GM21423 (cell line): ENCODE results near the gene CYP4F2.
A peak's percentile ranks its signal among the peaks of the same experiment; 100 is the strongest.
"Not testable (repeated sequence)": the region's sequence is repeated elsewhere in the genome, so short reads cannot be mapped to it uniquely, and the experiment has no call there.

ENCODE experiments used
- ATAC-seq: cut with Tn5 transposase; IDR thresholded peaks from one replicate; pipeline ENCODE4 v1.9.1; 2021; ENCODE audit warnings: mild to moderate bottlenecking, moderate library complexity; ENCODE audit not compliant: unreplicated experiment

Gene CYP4F2

DNA sequence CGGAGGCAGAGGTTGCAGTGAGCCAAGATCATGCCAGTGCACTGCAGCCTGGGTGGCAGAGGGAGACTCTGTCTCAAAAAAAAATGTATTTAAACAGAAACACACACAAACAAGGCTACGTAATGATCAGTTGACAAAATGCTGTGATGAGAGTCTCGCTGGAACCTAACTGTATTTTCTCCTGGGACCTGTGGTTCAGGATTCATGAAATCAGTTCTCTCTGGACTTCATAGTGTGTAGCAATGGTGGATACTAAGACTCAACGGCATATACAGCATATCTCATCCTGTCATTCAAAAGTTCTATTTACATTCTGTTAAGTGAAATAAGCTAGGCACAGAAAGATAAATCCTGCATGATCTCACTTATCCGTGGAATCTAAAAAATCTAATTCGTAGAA, 37.4 kb downstream of the CYP4F2 start:
- no peak for ATAC-seq

DNA sequence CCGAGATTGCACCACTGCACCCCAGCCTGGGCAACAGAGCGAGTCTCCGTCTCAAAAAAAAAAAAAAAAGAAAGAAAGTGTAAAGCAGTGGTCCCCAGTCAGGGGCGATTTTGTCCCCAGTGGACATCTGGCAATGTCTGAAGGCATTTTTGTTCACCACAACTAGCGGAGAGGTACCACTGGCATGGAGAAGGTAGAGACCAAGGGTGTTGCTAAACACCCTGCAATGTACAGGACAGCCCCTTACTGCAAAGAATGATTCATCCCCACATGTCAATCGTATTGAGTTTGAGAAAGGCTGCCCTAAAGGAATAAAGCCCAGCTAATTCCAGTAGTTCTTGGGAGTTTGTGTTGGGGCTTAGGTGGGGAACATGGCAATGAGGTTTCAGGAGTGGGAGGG, 38.7 kb downstream of the CYP4F2 start:
- ATAC-seq = no peak

DNA sequence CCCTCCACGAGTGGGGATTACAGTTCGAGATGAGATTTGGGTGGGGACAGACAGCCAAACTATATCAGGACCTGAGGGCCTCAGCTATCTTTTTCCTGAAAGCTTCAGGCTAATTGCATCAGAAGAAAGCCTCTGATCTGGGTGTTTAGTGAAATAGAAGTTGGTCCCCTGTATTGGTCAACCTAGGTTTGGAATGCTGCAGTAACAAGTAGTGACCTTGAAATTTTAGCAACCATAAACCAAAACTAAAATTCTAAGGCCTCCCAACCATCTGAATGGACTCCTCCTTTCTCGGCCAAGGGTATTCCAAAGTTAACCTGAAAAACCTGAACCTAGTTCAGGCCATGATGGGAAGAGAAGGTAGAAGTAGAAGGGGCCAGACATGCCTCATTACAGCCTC, 47.5 kb downstream of the CYP4F2 start:
- no peak for ATAC-seq

DNA sequence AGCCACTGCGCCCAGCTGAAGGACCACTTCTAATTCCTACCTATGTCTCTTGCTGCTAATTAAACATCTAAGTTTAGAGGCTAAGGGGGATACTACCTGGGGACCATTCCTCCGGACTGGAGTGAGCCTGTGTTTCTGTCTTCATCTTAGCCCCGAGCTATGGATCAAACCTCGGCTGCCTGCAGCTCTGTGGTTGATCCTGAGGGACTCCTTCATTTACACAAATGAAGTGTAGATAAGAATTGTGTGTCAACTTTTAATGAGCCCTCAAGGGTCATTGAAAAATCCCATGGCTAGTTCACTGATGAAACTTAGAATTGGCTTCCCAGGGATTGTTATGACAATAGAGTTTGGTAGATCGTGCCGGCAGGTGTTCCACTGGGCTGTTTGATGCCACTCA, 51.0 kb downstream of the CYP4F2 start:
- ATAC-seq = no peak

DNA sequence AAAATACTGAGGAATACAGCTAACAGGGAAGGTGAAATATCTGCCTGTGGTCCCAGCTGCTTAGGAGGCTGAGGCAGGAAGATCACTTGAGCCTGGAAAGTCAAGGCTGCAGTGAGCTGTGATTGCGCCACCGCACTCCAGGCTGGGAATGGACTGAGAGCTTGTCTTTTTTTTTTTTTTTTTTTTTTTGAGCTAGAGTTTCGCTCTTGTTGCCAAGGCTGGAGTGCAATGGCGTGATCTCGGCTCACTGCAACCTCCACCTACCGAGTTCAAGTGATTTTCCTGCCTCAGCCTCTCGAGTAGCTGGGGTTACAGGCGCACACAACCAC, 54.0 kb downstream of the CYP4F2 start:
- ATAC-seq = not testable (repeated sequence)

DNA sequence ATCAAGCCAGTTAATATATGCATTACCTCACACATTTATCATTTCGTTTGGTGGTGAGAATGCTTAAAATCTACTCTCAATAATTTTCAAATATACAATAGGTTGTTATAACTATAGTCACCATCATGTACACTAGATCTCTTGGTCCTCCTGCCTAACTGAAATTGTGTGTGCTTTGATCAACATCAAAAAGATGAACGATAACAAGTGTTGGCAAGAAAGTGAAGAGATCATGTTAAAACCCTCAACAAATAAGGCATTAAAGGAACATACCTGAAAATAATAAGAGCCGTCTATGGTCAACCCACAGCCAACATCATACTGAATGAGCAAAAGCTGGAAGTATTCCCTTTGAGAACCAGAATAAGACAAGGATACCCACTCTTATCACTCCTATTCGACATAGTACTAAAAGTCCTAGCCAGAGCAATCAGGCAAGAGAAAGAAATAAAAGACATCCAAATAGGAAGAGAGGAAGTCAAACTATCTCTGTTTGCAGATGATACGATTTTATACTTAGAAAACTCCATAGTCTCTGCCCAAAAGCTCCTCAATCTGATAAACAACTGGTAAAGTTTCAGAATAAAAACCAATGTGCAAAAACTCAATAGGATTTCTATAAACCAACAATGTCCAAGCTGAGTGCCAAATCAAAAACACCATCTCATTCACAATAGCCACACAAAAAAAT, 54.5 kb downstream of the CYP4F2 start:
- ATAC-seq = no peak

DNA sequence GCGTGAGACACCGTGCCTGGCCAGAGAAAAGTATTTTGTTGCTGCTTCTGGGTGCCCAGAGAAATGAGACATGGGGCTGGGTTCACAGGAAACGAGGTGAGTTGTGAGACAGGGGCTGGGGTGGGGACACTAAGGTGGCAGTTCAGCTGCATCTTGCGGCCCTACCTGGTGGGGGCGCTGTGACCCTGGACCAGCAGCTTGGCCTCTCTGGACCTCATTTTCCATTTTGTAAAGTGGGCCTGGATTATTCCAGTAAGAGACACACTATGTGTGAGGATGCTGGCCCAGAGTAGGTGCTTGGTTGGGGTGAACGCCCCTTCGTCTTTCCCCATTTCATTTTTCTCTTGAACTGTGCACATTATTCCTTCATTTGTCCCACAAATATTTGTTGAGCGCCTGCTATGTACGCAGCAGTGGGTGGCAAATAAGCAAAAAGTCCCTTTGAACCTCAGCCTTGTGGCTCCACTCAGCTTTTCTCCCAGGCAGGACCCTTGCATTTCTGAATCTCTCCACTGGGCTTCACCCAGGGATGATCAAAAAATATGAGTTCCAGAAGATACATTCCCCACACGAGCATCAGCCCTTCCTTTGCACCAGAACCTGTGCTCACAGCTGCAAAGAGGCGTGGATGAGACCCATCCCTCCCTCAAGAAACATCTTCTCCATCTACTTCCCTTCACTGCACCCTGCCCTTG, 55.9 kb downstream of the CYP4F2 start:
- no peak for ATAC-seq

DNA sequence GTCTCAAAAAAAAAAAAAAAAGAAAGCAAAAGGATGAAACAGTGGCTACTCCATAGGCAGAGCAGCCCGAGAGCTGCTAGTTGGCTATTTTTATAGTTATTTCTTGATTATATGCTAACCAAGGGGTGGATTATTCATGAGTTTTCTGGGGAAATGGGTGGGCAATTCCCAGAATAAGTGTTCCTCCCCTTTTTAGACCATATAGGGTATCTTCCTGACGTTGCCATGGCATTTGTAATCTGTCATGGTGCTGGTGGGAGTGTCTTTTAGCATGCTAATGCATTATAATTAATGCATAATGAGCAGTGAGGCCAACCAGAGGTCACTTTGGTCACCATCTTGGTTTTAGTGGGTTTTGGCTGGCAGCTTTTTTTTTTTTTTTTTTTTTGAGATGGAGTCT, 57.0 kb downstream of the CYP4F2 start:
- ATAC-seq = no peak

DNA sequence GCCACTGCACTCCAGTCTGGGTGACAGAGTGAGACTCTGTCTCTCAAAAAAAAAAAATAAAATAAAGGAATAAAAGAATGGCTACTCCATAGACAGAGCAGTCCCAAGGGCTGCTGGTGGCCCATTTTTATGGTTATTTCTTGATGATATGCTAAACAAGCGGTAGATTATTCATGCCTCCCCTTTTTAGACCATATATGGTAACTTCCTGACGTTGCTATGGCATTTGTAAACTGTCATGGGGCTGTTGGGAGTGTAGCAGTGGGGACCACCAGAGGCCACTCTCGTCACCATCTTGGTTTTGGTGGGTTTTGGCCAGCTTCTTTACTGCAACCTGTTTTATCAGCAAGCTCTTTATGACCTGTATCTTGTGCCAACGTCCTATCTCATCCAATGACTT, 58.0 kb downstream of the CYP4F2 start:
- ATAC-seq = not testable (repeated sequence)

DNA sequence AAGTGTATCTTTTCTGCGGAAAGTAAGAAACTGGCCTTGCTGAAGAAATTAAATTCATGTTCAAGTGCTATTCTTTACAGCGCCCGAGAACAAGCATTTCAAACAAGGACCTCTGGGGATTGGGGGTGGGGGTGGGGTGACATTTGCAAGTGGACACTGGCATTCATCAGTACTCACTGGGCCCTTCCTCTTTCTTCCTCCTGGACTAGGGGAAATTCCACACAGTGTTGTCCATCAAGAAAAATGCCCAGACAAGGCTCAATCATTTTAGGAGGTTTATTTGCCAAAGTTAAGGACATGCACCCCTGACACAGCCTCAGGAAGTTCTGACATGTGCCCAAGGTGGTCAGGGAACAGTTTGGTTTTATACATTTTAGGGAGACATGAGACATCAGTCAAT, 59.5 kb downstream of the CYP4F2 start:
- ATAC-seq = no peak

DNA sequence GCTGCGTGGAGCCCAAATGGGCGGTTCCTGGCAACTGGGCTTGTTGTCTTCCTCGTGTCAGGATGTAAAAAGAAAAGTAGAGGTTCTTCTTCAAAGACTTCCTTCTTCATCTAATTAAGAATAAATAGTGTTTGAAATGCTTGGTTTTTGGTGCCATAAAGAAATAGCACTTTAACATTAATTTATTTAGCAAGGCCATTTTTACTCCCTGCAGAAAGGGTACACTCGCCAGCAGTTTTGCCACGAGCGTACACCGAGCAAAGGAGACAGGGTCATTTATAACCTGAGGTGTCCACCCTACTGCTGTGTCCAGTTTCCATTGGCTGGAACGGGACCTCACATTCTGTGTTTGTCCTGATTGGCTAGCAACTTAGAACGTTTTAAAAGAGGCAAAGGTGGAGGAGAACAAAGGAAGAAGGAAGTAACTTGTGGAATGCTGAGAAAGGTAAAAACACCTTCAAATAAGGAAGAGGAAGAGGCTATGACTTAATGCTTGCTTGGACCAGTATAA, 60.6 kb downstream of the CYP4F2 start:
- no peak for ATAC-seq

DNA sequence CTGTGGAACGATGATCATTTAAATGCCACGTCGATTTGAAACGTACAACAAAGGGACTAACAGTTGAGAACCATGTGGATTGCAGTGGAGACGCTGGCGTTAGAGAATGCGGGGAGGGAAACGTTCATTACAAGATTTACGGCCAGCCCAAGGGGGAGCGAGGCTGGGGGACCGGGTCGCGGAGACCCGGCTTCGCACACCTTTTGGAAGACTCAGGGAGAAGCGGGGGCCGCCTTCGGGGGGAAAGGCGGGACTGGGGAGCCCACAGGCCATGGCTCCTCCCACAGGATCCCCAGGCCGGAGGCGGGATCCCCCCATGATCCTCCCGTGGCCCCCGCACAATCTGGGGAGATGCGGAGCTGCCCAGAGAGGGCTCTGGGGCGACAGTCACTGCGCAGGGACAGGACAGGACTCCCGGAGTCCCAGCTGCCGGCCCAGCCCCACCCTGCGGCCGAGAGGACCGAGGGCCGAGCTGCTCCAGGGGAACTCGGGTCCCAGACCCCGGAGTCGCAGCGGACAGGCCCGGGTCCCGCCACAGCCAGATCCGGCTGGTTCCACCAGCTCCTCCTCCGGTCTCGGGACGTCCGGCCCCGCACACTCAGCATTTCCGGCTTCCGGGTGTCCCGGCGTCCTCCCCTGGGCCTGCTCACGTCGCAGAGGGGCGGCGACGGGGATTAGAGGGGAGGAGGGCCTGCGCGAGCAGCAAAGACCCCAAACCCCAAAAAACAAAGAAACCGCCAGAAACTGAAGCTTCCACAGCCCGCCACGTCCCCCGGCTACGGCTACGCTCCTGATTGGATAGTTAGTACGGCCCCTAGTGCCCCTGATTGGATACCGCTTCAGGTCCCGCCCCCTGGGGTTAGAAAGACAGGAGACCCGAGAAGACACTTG, 61.3 kb downstream of the CYP4F2 start:
- peak; percentile 96 for ATAC-seq

DNA sequence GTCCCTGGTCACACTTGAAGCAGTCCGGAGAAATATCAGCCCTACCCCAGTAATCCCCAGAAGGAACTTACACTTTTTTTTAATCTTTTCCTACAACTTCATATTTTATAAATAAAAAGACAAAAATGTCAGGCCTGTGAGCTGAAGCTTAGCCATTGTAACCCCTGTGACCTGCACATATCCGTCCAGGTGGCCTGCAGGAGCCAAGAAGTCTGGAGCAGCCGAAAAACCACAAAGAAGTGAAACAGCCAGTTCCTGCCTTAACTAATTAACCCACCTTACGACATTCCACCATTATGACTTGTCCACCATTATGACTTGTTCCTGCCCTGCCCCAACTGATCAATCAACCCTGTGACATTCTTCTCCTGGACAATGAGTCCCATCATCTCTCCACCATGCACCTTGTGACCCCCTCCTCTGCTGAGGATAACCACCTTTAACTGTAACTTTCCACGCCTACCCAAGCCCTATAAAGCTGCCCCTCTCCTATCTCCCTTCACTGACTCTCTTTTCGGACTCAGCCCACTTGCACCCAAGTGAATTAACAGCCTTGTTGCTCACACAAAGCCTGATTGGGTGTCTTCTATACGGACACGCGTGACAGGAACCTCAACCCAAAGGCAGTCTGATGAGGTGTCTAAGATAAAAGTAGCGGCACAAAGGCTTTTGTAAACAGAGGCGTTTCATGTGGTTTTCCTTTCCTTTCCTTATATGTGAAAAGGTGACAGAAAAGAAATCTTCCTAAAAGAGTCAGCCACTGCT, 62.1 kb downstream of the CYP4F2 start:
- ATAC-seq = not testable (repeated sequence)

DNA sequence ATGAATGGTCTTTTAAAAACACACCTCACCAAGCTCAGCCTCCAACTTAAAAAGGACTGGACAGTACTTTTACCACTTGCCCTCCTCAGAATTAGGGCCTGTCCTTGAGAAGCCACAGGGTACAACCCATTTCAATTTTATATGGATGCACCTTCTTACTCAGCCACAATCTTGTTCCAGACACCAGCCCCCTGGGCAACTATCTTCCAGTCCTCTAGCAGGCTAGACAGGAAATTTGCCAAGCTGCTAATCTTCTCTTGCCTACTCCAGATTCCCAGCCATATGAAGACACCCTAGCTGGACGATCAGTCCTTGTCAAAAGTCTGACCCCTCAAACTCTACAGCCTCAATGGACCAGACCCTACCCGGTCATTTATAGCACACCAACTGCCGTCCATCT, 63.6 kb downstream of the CYP4F2 start:
- ATAC-seq = not testable (repeated sequence)

DNA sequence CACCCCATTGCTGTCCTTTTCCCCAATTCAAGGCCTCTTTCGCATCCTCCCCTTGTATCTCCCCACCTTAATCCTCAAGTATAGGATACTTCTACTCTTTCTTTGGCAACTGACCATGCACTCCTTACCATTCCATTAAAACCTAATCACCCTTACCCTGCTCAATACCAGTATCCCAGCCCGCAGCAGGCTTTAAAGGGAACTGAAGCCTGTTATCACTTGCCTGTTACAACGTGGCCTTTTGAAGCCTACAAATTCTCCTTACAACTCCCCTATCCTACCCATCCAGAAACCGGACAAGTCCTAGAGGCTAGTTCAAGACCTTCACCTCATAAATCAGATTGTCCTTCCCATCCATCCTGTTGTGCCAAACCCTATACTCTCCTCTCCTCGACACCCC, 66.2 kb downstream of the CYP4F2 start:
- ATAC-seq = no peak

DNA sequence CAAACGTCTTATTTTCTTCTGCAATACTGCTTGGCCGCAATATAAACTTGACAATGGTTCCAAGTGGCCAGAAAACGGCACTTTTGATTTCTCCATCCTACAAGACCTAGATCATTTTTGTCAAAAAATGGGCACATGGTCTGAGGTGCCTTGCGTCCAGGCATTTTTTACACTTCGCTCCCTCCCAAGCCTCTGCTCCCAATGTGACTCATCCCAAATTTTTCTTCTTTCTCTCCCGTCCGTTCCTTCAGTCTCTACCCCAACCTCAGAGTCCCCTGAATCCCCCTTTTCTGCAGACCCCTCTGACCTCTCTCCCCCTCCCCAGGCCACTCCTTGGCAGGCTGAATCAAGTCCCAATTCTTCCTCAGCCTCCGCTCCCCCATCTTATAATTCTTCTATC, 68.1 kb downstream of the CYP4F2 start:
- ATAC-seq = no peak

DNA sequence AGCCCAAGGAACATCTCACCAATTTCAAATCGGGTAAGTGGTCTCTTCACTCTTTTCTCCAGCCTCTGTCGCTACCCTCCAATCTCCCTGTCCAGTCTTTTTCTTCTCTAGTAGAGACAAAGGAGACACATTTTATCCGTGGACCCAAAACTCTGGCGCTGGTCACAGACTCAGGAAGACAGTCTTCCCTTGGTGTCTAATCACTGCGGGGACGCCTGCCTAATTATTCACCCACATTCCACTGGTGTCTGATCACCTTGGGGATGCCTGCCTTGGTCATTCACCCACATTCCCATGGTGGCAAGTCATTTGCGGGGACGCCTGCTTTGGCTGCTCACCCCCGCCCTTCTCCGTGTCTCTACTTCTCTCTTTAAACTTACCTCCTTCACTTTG, 68.6 kb downstream of the CYP4F2 start:
- no peak for ATAC-seq

DNA sequence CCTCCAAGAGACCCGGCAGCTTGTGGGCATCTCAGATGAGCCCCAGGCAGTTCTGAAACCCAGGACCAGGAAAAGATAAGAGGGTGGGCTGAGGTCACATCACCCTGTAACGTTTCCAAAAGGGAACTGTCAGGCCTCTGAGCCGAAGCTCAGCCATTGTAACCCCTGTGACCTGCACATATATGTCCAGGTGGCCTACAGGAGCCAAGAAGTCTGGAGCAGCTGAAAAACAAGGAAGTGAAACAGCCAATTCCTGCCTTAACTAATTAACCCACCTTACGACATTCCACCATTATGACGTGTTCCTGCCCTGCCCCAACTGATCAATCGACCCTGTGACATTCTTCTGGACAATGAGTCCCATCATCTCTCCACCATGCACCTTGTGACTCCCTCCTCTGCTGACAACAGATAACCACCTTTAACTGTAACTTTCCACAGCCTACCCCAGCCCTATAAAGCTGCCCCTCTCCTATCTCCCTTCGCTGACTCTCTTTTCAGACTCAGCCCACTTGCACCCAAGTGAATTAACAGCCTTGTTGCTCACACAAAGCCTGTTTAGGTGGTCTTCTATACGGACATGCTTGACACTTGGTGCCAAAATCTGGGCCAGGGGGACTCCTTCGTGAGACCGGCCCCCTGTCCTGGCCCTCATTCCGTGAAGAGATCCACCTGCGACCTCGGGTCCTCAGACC, 69.1 kb downstream of the CYP4F2 start:
- not testable (repeated sequence) for ATAC-seq

DNA sequence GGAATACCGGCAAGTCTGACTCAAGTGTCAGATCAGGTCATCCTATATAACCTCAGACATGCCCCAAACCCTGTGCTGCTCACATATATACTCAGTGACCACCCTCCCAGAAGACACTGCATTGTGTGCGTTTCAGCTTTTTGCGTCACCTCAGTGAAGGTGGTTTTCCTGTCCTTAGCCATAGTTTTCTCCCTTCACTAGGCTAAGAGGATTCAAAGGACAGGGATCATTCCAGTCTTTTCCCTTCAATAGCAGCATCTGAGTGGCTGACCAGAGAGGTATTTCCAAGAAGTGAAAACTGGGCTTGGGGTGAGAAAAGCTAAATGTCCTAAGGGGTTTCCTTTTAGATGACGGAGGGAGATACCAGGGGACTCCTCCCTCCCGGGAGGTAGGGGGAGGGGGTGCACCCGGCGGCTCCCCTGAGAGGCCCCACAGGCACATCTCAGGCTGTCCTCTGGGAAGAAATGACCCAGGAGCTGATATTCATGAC, 69.7 kb downstream of the CYP4F2 start:
- ATAC-seq = no peak
